Measurements from ENCODE around the gene SSPN.

DNA sequence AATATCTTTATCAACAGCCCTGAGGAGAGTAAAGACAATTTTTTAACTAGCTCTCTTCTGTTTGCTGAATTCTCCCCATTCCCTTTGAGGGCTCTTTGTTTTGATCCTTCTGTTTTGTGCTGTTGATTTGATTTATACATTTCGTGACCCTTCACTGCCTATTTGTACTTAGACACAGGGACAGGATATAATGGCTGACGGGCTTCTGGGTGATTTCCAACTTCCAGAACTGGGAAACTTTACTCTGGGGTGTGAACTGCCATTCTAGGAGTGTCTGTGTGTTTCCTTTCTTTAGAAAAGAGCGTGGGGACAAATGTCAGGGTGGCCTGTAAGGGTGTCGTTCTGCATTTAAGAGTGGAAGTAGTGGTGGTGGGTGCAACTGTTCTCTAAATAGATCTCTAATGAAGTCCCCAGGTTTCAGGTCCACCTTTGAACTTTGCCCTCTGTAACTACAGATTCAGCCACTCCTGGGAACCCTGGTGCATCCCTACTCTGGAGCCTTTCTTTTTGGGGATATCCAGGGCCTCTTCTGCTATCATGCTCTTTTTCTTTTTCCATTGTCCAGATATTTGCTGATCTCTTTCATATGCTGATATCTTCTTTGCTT lies 22.3 kb upstream of the SSPN start:
- TF ChIP-seq, protein P1, sequence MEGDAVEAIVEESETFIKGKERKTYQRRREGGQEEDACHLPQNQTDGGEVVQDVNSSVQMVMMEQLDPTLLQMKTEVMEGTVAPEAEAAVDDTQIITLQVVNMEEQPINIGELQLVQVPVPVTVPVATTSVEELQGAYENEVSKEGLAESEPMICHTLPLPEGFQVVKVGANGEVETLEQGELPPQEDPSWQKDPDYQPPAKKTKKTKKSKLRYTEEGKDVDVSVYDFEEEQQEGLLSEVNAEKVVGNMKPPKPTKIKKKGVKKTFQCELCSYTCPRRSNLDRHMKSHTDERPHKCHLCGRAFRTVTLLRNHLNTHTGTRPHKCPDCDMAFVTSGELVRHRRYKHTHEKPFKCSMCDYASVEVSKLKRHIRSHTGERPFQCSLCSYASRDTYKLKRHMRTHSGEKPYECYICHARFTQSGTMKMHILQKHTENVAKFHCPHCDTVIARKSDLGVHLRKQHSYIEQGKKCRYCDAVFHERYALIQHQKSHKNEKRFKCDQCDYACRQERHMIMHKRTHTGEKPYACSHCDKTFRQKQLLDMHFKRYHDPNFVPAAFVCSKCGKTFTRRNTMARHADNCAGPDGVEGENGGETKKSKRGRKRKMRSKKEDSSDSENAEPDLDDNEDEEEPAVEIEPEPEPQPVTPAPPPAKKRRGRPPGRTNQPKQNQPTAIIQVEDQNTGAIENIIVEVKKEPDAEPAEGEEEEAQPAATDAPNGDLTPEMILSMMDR (conservative IDR thresholded peaks at IDR 0.05), result no peak
- TF ChIP-seq ZFX (IDR thresholded peaks at IDR 0.05), result no peak
